Stimulated activated CD4-positive, alpha-beta T cell treated with anti-CD3 and anti-CD28 coated beads, TNF-alpha, amount 100 ng/mL, for 4 hours (primary cell): ENCODE data around the gene TMEM63A.

ENCODE experiments used
- DNase-seq, 3 experiments: peaks; one replicate each; pipeline ENCODE4 v3.0.0-alpha.2; 2020; ENCODE audit warnings: low read depth in 3 of 3

Gene TMEM63A

GRCh38 chr1:225886159-225887029 is 4.2 kb upstream of the TMEM63A start:
- no peak for DNase-seq

- DNase-seq, result no peak
Observed at GRCh38 chr1:225885336-225885735, 3.2 kb upstream of the TMEM63A start.

GRCh38 chr1:225883616-225884265 is 1.6 kb upstream of the TMEM63A start:
- no peak for DNase-seq

GRCh38 chr1:225882694-225883615 is 775 bp upstream of the TMEM63A start:
- DNase-seq, result no peak

- no peak for DNase-seq
Observed at GRCh38 chr1:225881081-225881958, 860 bp downstream of the TMEM63A start.

- DNase-seq, result no peak
Observed at GRCh38 chr1:225880636-225881035, 1.5 kb downstream of the TMEM63A start.

GRCh38 chr1:225880222-225880588 is 2.0 kb downstream of the TMEM63A start:
- DNase-seq, result no peak

- no peak for DNase-seq
Observed at GRCh38 chr1:225879521-225880221, 2.5 kb downstream of the TMEM63A start.

- DNase-seq, result no peak
Observed at GRCh38 chr1:225878282-225878681, 3.9 kb downstream of the TMEM63A start.

GRCh38 chr1:225877580-225877979 is 4.6 kb downstream of the TMEM63A start:
- DNase-seq, result no peak

GRCh38 chr1:225876900-225877510 is 5.2 kb downstream of the TMEM63A start:
- DNase-seq, result no peak

GRCh38 chr1:225875044-225875815 is 7.0 kb downstream of the TMEM63A start:
- no peak for DNase-seq

GRCh38 chr1:225874431-225874830 is 7.7 kb downstream of the TMEM63A start:
- no peak for DNase-seq

- no peak for DNase-seq
Observed at GRCh38 chr1:225873281-225873850, 8.8 kb downstream of the TMEM63A start.

- no peak for DNase-seq
Observed at GRCh38 chr1:225872075-225872430, 10.1 kb downstream of the TMEM63A start.

GRCh38 chr1:225871359-225872074 is 10.7 kb downstream of the TMEM63A start:
- DNase-seq, result no peak

- no peak for DNase-seq
Observed at GRCh38 chr1:225870911-225871310, 11.3 kb downstream of the TMEM63A start.

GRCh38 chr1:225868631-225869330 is 13.4 kb downstream of the TMEM63A start:
- no peak for DNase-seq
